GM12878 (cell line): Measurements from ENCODE around the gene ITGB8. TPM values are rescaled to one million over a fixed set of nuclear protein-coding genes. Genes with fewer than 3 reads are reported as not detected.
A peak's percentile ranks its signal among the peaks of the same experiment; 100 is the strongest.

ENCODE experiments used
- ATAC-seq: fragments of 200-7000 bp; cut with Tn5 transposase; 3 replicates; pipeline ENCODE4 v1.9.1; 2020; ENCODE audit warnings: mild to moderate bottlenecking, moderate library complexity
- BruUV-seq: library from RNA; stranded (reverse); fragments of 400-500 nt; replicated peaks from 2 replicates; lab custom pipeline; 2021; lab: Mats Ljungman, UMichigan
- CTCF ChIA-PET: fragments of 300-600 bp; sonication (Branson Sonifier 250); formaldehyde crosslinking; extraction: SDS; loops from one replicate; lab custom pipeline; 2021; ENCODE audit warnings: inconsistent platforms; lab: Yijun Ruan, JAX
- POLR2A ChIA-PET: fragments of 350-600 bp; formaldehyde crosslinking; extraction: SDS; loops from one replicate; lab custom pipeline; 2021; ENCODE audit warnings: inconsistent platforms; lab: Charles Lee
- RAD21 ChIA-PET: fragments of 300-600 bp; sonication (Branson Sonifier 250); formaldehyde crosslinking; loops from one replicate; lab custom pipeline; 2023; ENCODE audit warnings: antibody characterized with exemption; ENCODE audit not compliant: unreplicated experiment; lab: Charles Lee
- SMC1A ChIA-PET: fragments of 300-600 bp; sonication (Branson Sonifier 250); formaldehyde crosslinking; loops from one replicate; lab custom pipeline; 2023; ENCODE audit not compliant: unreplicated experiment, uncharacterized antibody; lab: Charles Lee
- DNase-seq: peaks from one replicate; pipeline ENCODE4 v3.0.0-alpha.2; 2011; ENCODE audit warnings: low read depth, low spot score
- FAIRE-seq: peaks from 3 replicates; lab custom pipeline; 2011; peaks lifted over from hg19 to GRCh38; lab: Jason Lieb, UNC
- H2AFZ ChIP-seq: 2 replicates; pipeline ENCODE4 v1.6.0; 2011; ENCODE audit warnings: low read depth, low read length, control low read depth; ENCODE audit not compliant: control insufficient read depth
- H3K27ac ChIP-seq: 2 replicates; pipeline ENCODE4 v1.5.1; 2011; ENCODE audit warnings: control low read depth; ENCODE audit not compliant: control insufficient read depth, insufficient read depth
- H3K27me3 ChIP-seq, 2 experiments: replicated peaks in 1 of 2; 2 replicates each; pipeline versions ENCODE4 v1.6.0 to v1.6.1; 2011; ENCODE audit warnings: low read length in 1 of 2; ENCODE audit not compliant: control insufficient read depth in 2 of 2, insufficient read depth in 2 of 2
- H3K36me3 ChIP-seq, 2 experiments: 2 replicates each; pipeline ENCODE4 v1.5.1; 2011; ENCODE audit warnings: low read length in 1 of 2; ENCODE audit not compliant: control insufficient read depth in 2 of 2, insufficient read depth in 2 of 2
- H3K4me1 ChIP-seq: 2 replicates; pipeline ENCODE4 v1.6.1; 2011; ENCODE audit warnings: mild to moderate bottlenecking, low read length, moderate library complexity, mixed read lengths; ENCODE audit not compliant: control insufficient read depth, insufficient read depth
- H3K4me2 ChIP-seq: 2 replicates; pipeline ENCODE4 v1.6.0; 2011; ENCODE audit warnings: control low read depth; ENCODE audit not compliant: control insufficient read depth, insufficient read depth
- H3K4me3 ChIP-seq: fragments of 200-600 bp; sonication (generic); 2 replicates; pipeline ENCODE4 v1.5.1; 2016
- H3K79me2 ChIP-seq: 2 replicates; pipeline ENCODE4 v1.6.0; 2011; ENCODE audit warnings: low read length; ENCODE audit not compliant: control insufficient read depth, insufficient read depth
- H3K9ac ChIP-seq: 2 replicates; pipeline ENCODE4 v1.8.0; 2011; ENCODE audit warnings: low read length, control low read depth, mixed read lengths; ENCODE audit not compliant: control insufficient read depth, insufficient read depth
- H3K9me3 ChIP-seq: replicated peaks from 3 replicates; pipeline ENCODE4 v1.5.1; 2011; ENCODE audit warnings: mild to moderate bottlenecking, low read length; ENCODE audit not compliant: control insufficient read depth, insufficient read depth
- H4K20me1 ChIP-seq: 2 replicates; pipeline ENCODE4 v1.6.0; 2011; ENCODE audit not compliant: control insufficient read depth, insufficient read depth
- ATF7 ChIP-seq: fragments of 450-650 bp; IDR thresholded peaks from 2 replicates; pipeline ENCODE4 v1.6.1; 2016; ENCODE audit warnings: low read depth, mild to moderate bottlenecking
- BACH1 ChIP-seq: fragments of 450-650 bp; IDR thresholded peaks from 2 replicates; pipeline ENCODE4 v1.6.1; 2017; ENCODE audit warnings: mild to moderate bottlenecking, borderline replicate concordance
- BMI1 ChIP-seq: fragments of 450-650 bp; IDR thresholded peaks from 2 replicates; pipeline ENCODE4 v1.6.1; 2016; ENCODE audit warnings: mild to moderate bottlenecking, moderate library complexity, borderline replicate concordance
- EGR1 ChIP-seq, 2 experiments: IDR thresholded peaks; 1 replicate in 1 of 2; 2 replicates in 1 of 2; pipeline ENCODE4 v1.6.1; 2011 to 2012; ENCODE audit warnings: low read depth in 2 of 2, low read length in 2 of 2, borderline replicate concordance in 1 of 2, mild to moderate bottlenecking in 1 of 2, moderate library complexity in 1 of 2
- MTA3 ChIP-seq: IDR thresholded peaks from 2 replicates; pipeline ENCODE4 v1.6.1; 2012; ENCODE audit warnings: low read length, inconsistent platforms, borderline replicate concordance
- POU2F2 ChIP-seq: IDR thresholded peaks from 3 replicates; pipeline ENCODE4 v1.6.1; 2011; ENCODE audit warnings: low read depth, mild to moderate bottlenecking, low read length, borderline replicate concordance
- TCF3 ChIP-seq: IDR thresholded peaks from 2 replicates; pipeline ENCODE4 v1.6.1; 2012; ENCODE audit warnings: low read depth, mild to moderate bottlenecking, low read length, borderline replicate concordance; ENCODE audit not compliant: insufficient read depth
- WGBS: methylation state at CpG from one replicate; pipeline ENCODE4 v1.1.6; 2016; ENCODE audit warnings: low lambda C conversion rate; ENCODE audit not compliant: insufficient replicate concordance, insufficient coverage; ENCODE audit errors: missing lambda C conversion rate; 5-methylcytosine and 5-hydroxymethylcytosine counted together
- in situ Hi-C: fragments of 300-500 bp; cut with MboI; formaldehyde crosslinking; loops from 9 replicates; pipeline ENCODE4 v1.14.3; 2018; ENCODE audit warnings: mixed read lengths
- intact Hi-C: fragments of 100-400 bp; cut with micrococcal nuclease; formaldehyde crosslinking; loops from one replicate; pipeline ENCODE4 v1.14.2; 2022; ENCODE audit not compliant: unreplicated experiment
- polyA plus RNA-seq, 11 experiments: library from polyadenylated mRNA; depleted of rRNA in 4 of 11; unstranded in 6 of 11; stranded (reverse) in 5 of 11; fragments of >200 nt; fragmentation: Nextera tagmentation in 4 of 11; fragmentation: Illumina TruSeq in 1 of 11; extraction: Ambion mirVana in 4 of 11; extraction: Trizol in 1 of 11; gene quantifications; 1 replicate in 1 of 11; 2 replicates in 10 of 11; pipeline versions ENCODE4 v1.2.1 to v1.2.3, GENCODE V29; 2011 to 2016; ENCODE audit warnings: inconsistent platforms in 2 of 11, missing spikeins in 2 of 11, low read depth in 1 of 11
- total RNA-seq, 4 experiments: library from RNA; depleted of rRNA in 3 of 4; stranded (reverse); fragments of >200 nt in 3 of 4; fragmentation: Illumina TruSeq in 1 of 4; extraction: Trizol in 1 of 4; gene quantifications; 2 replicates each; pipeline versions ENCODE4 v1.2.1 to v1.2.3, GENCODE V29; 2013 to 2021
- TF ChIP-seq, protein P1 (sequence below): fragments of 150-350 bp; IDR thresholded peaks from 2 replicates; pipeline ENCODE4 v1.6.1; 2014; ENCODE audit warnings: mild to moderate bottlenecking, low read depth, low read length
- TF ChIP-seq, protein P2 (sequence below): fragments of 450-650 bp; formaldehyde crosslinking; IDR thresholded peaks from 2 replicates; pipeline ENCODE4 v1.4.0; 2022; ENCODE audit warnings: mild to moderate bottlenecking, moderate library complexity
- TF ChIP-seq, protein P3 (sequence below): fragments of 450-650 bp; IDR thresholded peaks from 2 replicates; pipeline ENCODE4 v1.6.1; 2016; ENCODE audit warnings: mild to moderate bottlenecking

The ITGB8 gene
- total and polyA plus RNA-seq, 10 of the 15 experiments (the other 5 are each of a cell fraction or from before 2014, with no cell fraction given): 0.37 to 26.2 (median 1.5) TPM

DNA sequence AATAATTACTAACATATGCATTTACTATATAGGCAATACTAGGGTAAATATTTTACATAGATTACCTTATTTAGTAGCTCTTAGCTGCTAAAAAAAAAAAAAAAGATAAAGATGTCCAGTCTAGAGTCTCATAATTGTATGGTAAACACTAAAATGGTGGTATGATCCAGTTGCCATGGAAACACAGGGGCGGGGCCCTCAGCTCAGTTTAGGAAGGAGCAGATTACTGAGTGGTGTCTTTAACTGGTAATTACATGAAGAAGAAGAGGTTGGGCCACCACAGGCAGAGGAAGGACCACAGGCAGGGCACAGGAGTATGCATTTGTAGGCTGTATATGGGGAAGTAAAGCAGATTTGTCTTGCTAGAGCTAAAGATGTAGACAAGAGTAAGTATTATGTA lies 43.7 kb downstream of the ITGB8 start:
- no peaks in the 10 kb centered on the region for H3K79me2 ChIP-seq
- no peaks in the 10 kb centered on the region for H3K36me3 ChIP-seq
- no peaks in the 10 kb centered on the region for H3K4me1 ChIP-seq
- no peak overlapping the region for H2AFZ ChIP-seq
- ATAC-seq (peak; percentile 41), FAIRE-seq (no peak), DNase-seq (no peak)
- intact Hi-C loops: no loop called here
- no TSS peak for BruUV-seq
- ChIA-PET CTCF (interaction anchor here (0.9 to 1.2 kb wide), 5 partner anchors 10 to 615 kb away, joined by 3 read pairs; no protein-coding TSS in a partner anchor), RAD21 (interaction anchor here (1.0 kb wide), 1 partner anchor 38 kb away, joined by 3 read pairs; no protein-coding TSS in a partner anchor), POLR2A (interaction anchor here (0.6 kb wide), 1 partner anchor 87 kb away, joined by 5 read pairs; no protein-coding TSS in a partner anchor), SMC1A (interaction anchor here (0.6 to 1.7 kb wide), 5 partner anchors 10 to 392 kb away, joined by 3 to 5 read pairs (median 4); no protein-coding TSS in a partner anchor)
- no peak overlapping the region for H3K9ac ChIP-seq
- H3K4me3 ChIP-seq: no peak overlapping the region
- H4K20me1 ChIP-seq: no peaks in the 10 kb centered on the region
- no peak overlapping the region for H3K4me2 ChIP-seq
- no peak overlapping the region for H3K27ac ChIP-seq
- in situ Hi-C loops: no loop called here
- no peak for TF ChIP-seq ATF7
- TF ChIP-seq, protein P1, sequence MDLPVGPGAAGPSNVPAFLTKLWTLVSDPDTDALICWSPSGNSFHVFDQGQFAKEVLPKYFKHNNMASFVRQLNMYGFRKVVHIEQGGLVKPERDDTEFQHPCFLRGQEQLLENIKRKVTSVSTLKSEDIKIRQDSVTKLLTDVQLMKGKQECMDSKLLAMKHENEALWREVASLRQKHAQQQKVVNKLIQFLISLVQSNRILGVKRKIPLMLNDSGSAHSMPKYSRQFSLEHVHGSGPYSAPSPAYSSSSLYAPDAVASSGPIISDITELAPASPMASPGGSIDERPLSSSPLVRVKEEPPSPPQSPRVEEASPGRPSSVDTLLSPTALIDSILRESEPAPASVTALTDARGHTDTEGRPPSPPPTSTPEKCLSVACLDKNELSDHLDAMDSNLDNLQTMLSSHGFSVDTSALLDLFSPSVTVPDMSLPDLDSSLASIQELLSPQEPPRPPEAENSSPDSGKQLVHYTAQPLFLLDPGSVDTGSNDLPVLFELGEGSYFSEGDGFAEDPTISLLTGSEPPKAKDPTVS: no peak
- TF ChIP-seq BMI1: peak; percentile 61
- no peaks in the 10 kb centered on the region for H3K9me3 ChIP-seq
- WGBS: 24% methylated on average over 1 of the region's 1 CpG
- H3K27me3 ChIP-seq: no peaks in the 10 kb centered on the region

DNA sequence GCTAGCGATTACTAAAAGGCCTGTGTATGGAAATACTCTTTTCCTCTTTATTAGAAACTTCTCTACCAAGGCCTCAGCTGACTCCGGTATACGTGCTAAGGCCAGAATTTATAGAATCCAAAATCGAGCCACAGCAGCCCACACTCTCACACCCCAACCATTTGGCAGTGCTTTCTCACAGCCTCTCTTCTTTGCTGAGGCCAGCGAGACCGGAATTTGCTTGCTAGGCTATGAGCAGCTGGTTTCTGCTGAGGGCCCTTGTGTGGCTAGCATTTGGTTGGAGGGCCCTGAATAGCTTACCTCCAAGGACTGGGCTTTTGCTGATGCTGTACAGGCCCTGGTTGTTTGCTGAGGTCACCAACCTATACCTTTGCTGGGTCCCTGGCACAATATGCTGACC lies 46.1 kb downstream of the ITGB8 start:
- Histone ChIP-seq H3K9ac (no peak overlapping the region), H3K27me3 (no peaks in the 10 kb centered on the region), H3K4me1 (no peaks in the 10 kb centered on the region), H3K4me2 (no peak overlapping the region), H3K27ac (no peak overlapping the region), H2AFZ (no peak overlapping the region), H3K4me3 (no peak overlapping the region), H3K79me2 (no peaks in the 10 kb centered on the region), H3K36me3 (no peaks in the 10 kb centered on the region), H3K9me3 (no peaks in the 10 kb centered on the region), H4K20me1 (no peaks in the 10 kb centered on the region)
- POLR2A ChIA-PET: no interaction called here
- WGBS: 58% methylated on average over 6 of the region's 6 CpGs
- CTCF ChIA-PET: no interaction called here
- in situ Hi-C loops: no loop called here
- ATAC-seq (no peak), DNase-seq (no peak), FAIRE-seq (no peak)
- no TSS peak for BruUV-seq
- RAD21 ChIA-PET: no interaction called here
- SMC1A ChIA-PET: interaction anchor here (1.4 kb wide), 1 partner anchor 66 kb away, joined by 3 read pairs; no protein-coding TSS in a partner anchor
- intact Hi-C loops: no loop called here
- TF ChIP-seq MTA3 (no peak), ATF7 (no peak), EGR1 (IDR thresholded peaks at IDR 0.05; ENCODE audit: borderline replicate concordance in 1 of 2, low read depth in 2 of 2, low read length in 2 of 2) (no peak), POU2F2 (no peak), BACH1 (no peak), TCF3 (no peak)
- TF ChIP-seq, protein P2, sequence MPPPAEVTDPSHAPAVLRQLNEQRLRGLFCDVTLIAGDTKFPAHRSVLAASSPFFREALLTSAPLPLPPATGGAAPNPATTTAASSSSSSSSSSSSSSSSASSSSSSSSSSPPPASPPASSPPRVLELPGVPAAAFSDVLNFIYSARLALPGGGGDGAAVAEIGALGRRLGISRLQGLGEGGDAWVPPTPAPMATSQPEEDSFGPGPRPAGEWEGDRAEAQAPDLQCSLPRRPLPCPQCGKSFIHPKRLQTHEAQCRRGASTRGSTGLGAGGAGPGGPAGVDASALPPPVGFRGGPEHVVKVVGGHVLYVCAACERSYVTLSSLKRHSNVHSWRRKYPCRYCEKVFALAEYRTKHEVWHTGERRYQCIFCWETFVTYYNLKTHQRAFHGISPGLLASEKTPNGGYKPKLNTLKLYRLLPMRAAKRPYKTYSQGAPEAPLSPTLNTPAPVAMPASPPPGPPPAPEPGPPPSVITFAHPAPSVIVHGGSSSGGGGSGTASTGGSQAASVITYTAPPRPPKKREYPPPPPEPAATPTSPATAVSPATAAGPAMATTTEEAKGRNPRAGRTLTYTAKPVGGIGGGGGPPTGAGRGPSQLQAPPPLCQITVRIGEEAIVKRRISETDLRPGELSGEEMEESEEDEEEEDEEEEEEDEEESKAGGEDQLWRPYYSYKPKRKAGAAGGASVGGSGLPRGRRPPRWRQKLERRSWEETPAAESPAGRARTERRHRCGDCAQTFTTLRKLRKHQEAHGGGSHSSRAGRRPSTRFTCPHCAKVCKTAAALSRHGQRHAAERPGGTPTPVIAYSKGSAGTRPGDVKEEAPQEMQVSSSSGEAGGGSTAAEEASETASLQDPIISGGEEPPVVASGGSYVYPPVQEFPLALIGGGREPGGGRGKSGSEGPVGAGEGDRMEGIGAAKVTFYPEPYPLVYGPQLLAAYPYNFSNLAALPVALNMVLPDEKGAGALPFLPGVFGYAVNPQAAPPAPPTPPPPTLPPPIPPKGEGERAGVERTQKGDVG (CRISPR knock-in tag): no peak
- TF ChIP-seq, protein P3, sequence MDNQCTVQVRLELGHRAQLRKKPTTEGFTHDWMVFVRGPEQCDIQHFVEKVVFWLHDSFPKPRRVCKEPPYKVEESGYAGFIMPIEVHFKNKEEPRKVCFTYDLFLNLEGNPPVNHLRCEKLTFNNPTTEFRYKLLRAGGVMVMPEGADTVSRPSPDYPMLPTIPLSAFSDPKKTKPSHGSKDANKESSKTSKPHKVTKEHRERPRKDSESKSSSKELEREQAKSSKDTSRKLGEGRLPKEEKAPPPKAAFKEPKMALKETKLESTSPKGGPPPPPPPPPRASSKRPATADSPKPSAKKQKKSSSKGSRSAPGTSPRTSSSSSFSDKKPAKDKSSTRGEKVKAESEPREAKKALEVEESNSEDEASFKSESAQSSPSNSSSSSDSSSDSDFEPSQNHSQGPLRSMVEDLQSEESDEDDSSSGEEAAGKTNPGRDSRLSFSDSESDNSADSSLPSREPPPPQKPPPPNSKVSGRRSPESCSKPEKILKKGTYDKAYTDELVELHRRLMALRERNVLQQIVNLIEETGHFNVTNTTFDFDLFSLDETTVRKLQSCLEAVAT: no peak
